CD4-positive, alpha-beta memory T cell (primary cell): ENCODE results near the gene SIX4. TPM values are rescaled to one million over a fixed set of nuclear protein-coding genes. Genes with fewer than 3 reads are reported as not detected.

ENCODE experiments used
- polyA plus RNA-seq, 2 donors: library from polyadenylated mRNA; unstranded; fragments of 300-500 nt; fragmentation: Illumina TruSeq; gene quantifications; one replicate each; pipeline ENCODE4 v1.2.3, GENCODE V29; 2021
- total RNA-seq, 2 experiments: library from RNA; stranded (reverse); gene quantifications; one replicate each; pipeline ENCODE4 v1.2.3, GENCODE V29; 2021

SIX4 gene
- total and polyA plus RNA-seq, 4 experiments from 2014 or later: not detected

Other genes with a start within 250 kb of the SIX4 start
- not detected for gene C14orf39, start 238.3 kb downstream of the SIX4 start, total RNA-seq
- not detected for gene C14orf39, start 238.3 kb downstream of the SIX4 start, polyA plus RNA-seq
- not detected for gene SIX6, start 215.2 kb downstream of the SIX4 start, total RNA-seq
- gene SIX6, start 215.2 kb downstream of the SIX4 start, polyA plus RNA-seq: not detected
- gene SIX1, start 74.9 kb downstream of the SIX4 start, total RNA-seq: not detected
- gene SIX1, start 74.9 kb downstream of the SIX4 start, polyA plus RNA-seq: not detected
- gene MNAT1, start 10.4 kb upstream of the SIX4 start, total RNA-seq: 10 to 100 TPM; 12.6 to 13.0 TPM
- 10 to 100 TPM; 18.9 to 28.7 TPM for gene MNAT1, start 10.4 kb upstream of the SIX4 start, polyA plus RNA-seq